ENCODE measurements around the gene APC.
A peak's percentile ranks its signal among the peaks of the same experiment; 100 is the strongest.
"Not testable (repeated sequence)": the region's sequence is repeated elsewhere in the genome, so short reads cannot be mapped to it uniquely, and the experiment has no call there.

Gene APC

GRCh38 chr5:112737463-112738190 is at the start of gene APC:
TSS of gene APC (plus strand) at chr5:112737885. CDS start at chr5:112754891, 17,006 bp downstream.
- FAIRE-seq = no peak

- FAIRE-seq = no peak
Observed at GRCh38 chr5:112689155-112689909, 48.4 kb upstream of the APC start.

GRCh38 chr5:112690605-112691338 is 46.9 kb upstream of the APC start:
- FAIRE-seq = no peak

GRCh38 chr5:112691339-112691680 is 46.4 kb upstream of the APC start:
- FAIRE-seq = no peak

GRCh38 chr5:112691758-112692157 is 45.9 kb upstream of the APC start:
- FAIRE-seq = no peak

- no peak for FAIRE-seq
Observed at GRCh38 chr5:112692472-112692871, 45.2 kb upstream of the APC start.

GRCh38 chr5:112693301-112693700 is 44.4 kb upstream of the APC start:
- no peak for FAIRE-seq

GRCh38 chr5:112694853-112695709 is 42.6 kb upstream of the APC start:
- FAIRE-seq = no peak

GRCh38 chr5:112696786-112697185 is 40.9 kb upstream of the APC start:
- FAIRE-seq = no peak

GRCh38 chr5:112697322-112697721 is 40.4 kb upstream of the APC start:
- no peak for FAIRE-seq

- FAIRE-seq = no peak
Observed at GRCh38 chr5:112697833-112698232, 39.9 kb upstream of the APC start.

GRCh38 chr5:112703866-112704820 is 33.5 kb upstream of the APC start:
- no peak for FAIRE-seq

- FAIRE-seq = no peak
Observed at GRCh38 chr5:112706446-112707016, 31.2 kb upstream of the APC start.

GRCh38 chr5:112707187-112708102 is 30.2 kb upstream of the APC start:
- peak; percentile 91 for FAIRE-seq

GRCh38 chr5:112708103-112708622 is 29.5 kb upstream of the APC start:
- FAIRE-seq = no peak

GRCh38 chr5:112709416-112709815 is 28.3 kb upstream of the APC start:
- FAIRE-seq = no peak

- no peak for FAIRE-seq
Observed at GRCh38 chr5:112710896-112711295, 26.8 kb upstream of the APC start.

- no peak for FAIRE-seq
Observed at GRCh38 chr5:112711436-112711835, 26.2 kb upstream of the APC start.

- FAIRE-seq = no peak
Observed at GRCh38 chr5:112713206-112713605, 24.5 kb upstream of the APC start.

- not testable (repeated sequence) for FAIRE-seq
Observed at GRCh38 chr5:112716895-112717294, 20.8 kb upstream of the APC start.

Measured in G401.6 (cell line).